Smooth muscle cell (in vitro differentiated cells): ENCODE results near the gene GCG. TPM values are rescaled to one million over a fixed set of nuclear protein-coding genes. Genes with fewer than 3 reads are reported as not detected.

ENCODE experiments used
- DNase-seq: peaks from one replicate; lab custom pipeline; 2025; ENCODE audit not compliant: unreplicated experiment; lab: John Stamatoyannopoulos, UW
- H2AFZ ChIP-seq: fragments of 200-600 bp; sonication (generic); 2 replicates; pipeline ENCODE4 v1.6.0; 2016; ENCODE audit warnings: antibody characterized with exemption, low read depth, mild to moderate bottlenecking
- H3F3A ChIP-seq: fragments of 200-600 bp; sonication (generic); 2 replicates; pipeline ENCODE4 v1.6.0; 2017; ENCODE audit warnings: antibody characterized with exemption, low read depth
- H3K27ac ChIP-seq: fragments of 200-600 bp; sonication (generic); 2 replicates; pipeline ENCODE4 v1.5.1; 2016; ENCODE audit warnings: low read depth, mild to moderate bottlenecking
- H3K27me3 ChIP-seq: fragments of 200-600 bp; sonication (generic); 2 replicates; pipeline ENCODE4 v1.6.1; 2016; ENCODE audit warnings: low read depth, mild to moderate bottlenecking
- H3K36me3 ChIP-seq: fragments of 200-600 bp; sonication (generic); 2 replicates; pipeline ENCODE4 v1.5.1; 2016; ENCODE audit warnings: low read depth
- H3K4me1 ChIP-seq: fragments of 200-600 bp; sonication (generic); 2 replicates; pipeline ENCODE4 v1.5.1; 2016; ENCODE audit warnings: low read depth
- H3K4me2 ChIP-seq: fragments of 200-600 bp; sonication (generic); 2 replicates; pipeline ENCODE4 v1.6.0; 2016; ENCODE audit warnings: mild to moderate bottlenecking
- H3K4me3 ChIP-seq: fragments of 200-600 bp; sonication (generic); 2 replicates; pipeline ENCODE4 v1.5.1; 2016; ENCODE audit warnings: mild to moderate bottlenecking
- H3K79me2 ChIP-seq: fragments of 200-600 bp; sonication (generic); 2 replicates; pipeline ENCODE4 v1.6.0; 2016; ENCODE audit warnings: low read depth, mild to moderate bottlenecking
- H3K9ac ChIP-seq: fragments of 200-600 bp; sonication (generic); 2 replicates; pipeline ENCODE4 v1.6.0; 2016; ENCODE audit warnings: low read depth
- H3K9me3 ChIP-seq: fragments of 200-600 bp; sonication (generic); replicated peaks from 2 replicates; pipeline ENCODE4 v1.5.1; 2016; ENCODE audit warnings: low read depth
- H4K20me1 ChIP-seq: fragments of 200-600 bp; sonication (generic); 2 replicates; pipeline ENCODE4 v1.6.0; 2016; ENCODE audit warnings: low read depth
- CTCF ChIP-seq: fragments of 200-600 bp; sonication (generic); IDR thresholded peaks from 2 replicates; pipeline ENCODE4 v1.5.1; 2017; ENCODE audit warnings: borderline replicate concordance, mild to moderate bottlenecking, antibody characterized with exemption; ENCODE audit not compliant: insufficient read depth, poor library complexity, severe bottlenecking
- WGBS: methylation state at CpG from one replicate; pipeline ENCODE4 v1.1.7; 2016; ENCODE audit warnings: low lambda C conversion rate; 5-methylcytosine and 5-hydroxymethylcytosine counted together
- polyA plus RNA-seq: library from polyadenylated mRNA; unstranded; fragments of >200 nt; fragmentation: Nextera tagmentation; extraction: Ambion mirVana; gene quantifications from 2 replicates; pipeline ENCODE4 v1.2.1, GENCODE V29; 2016
- total RNA-seq: library from RNA; depleted of rRNA; stranded (reverse); fragments of >200 nt; gene quantifications from 2 replicates; pipeline ENCODE4 v1.2.3, GENCODE V29; 2014

Gene GCG
- total and polyA plus RNA-seq, 2 experiments from 2014 or later: not detected

- Histone ChIP-seq H3F3A (no peaks in the 10 kb centered on the region), H3K4me3 (no peak overlapping the region), H3K9me3 (no peaks in the 10 kb centered on the region), H3K4me2 (no peak overlapping the region), H3K27ac (no peak overlapping the region), H3K36me3 (no peaks in the 10 kb centered on the region), H3K79me2 (no peaks in the 10 kb centered on the region), H3K4me1 (no peaks in the 10 kb centered on the region), H3K27me3 (no peaks in the 10 kb centered on the region), H2AFZ (no peak overlapping the region), H4K20me1 (no peaks in the 10 kb centered on the region), H3K9ac (no peak overlapping the region)
- DNase-seq: no peak
- TF ChIP-seq CTCF: no peak
- WGBS: 85% methylated on average over 1 of the region's 1 CpG
Observed at GRCh38 chr2:162100579-162100978, 51.5 kb downstream of the GCG start.

DNA sequence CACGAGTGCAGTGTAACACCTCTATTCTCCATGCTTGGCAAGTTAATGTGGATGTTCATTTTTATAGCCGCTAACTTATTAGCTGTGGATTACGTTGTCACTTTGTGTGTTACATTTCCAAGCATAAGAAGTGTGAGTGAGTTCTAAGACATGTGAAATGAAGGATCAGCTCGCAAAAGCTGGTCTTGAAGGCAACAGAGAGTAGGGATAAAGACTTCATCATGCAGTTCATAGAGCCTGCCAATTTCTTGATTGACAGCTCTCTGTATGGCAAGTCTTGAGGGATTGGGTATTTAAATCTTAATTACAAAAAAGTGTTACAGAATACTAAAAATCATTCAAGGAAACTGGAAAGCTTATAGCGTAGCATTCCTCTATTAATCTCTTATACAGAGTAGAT lies 52.2 kb downstream of the GCG start:
- H3K27me3 ChIP-seq: no peaks in the 10 kb centered on the region
- no peak for TF ChIP-seq CTCF
- WGBS: 90% methylated on average over 5 of the region's 5 CpGs
- no peaks in the 10 kb centered on the region for H3K36me3 ChIP-seq
- no peaks in the 10 kb centered on the region for H3K79me2 ChIP-seq
- no peak overlapping the region for H3K4me3 ChIP-seq
- H3K9me3 ChIP-seq: no peaks in the 10 kb centered on the region
- no peaks in the 10 kb centered on the region for H4K20me1 ChIP-seq
- no peaks in the 10 kb centered on the region for H3F3A ChIP-seq
- H3K27ac ChIP-seq: no peak overlapping the region
- H3K4me1 ChIP-seq: no peaks in the 10 kb centered on the region
- H2AFZ ChIP-seq: no peak overlapping the region
- no peak for DNase-seq
- H3K4me2 ChIP-seq: no peak overlapping the region
- H3K9ac ChIP-seq: no peak overlapping the region

Other genes with a start within 250 kb of the GCG start
- 29.5 and 32.0 TPM in 2 replicates for gene DPP4, start 78.0 kb downstream of the GCG start, total RNA-seq
- 17.6 and 24.8 TPM in 2 replicates for gene DPP4, start 78.0 kb downstream of the GCG start, polyA plus RNA-seq
- gene FAP, start 91.2 kb upstream of the GCG start, total RNA-seq: 47.0 and 94.5 TPM in 2 replicates
- gene FAP, start 91.2 kb upstream of the GCG start, polyA plus RNA-seq: 22.3 and 29.6 TPM in 2 replicates
- 0.72 and 2.3 TPM in 2 replicates for gene IFIH1, start 166.4 kb upstream of the GCG start, total RNA-seq
- 0.24 and 1.0 TPM in 2 replicates for gene IFIH1, start 166.4 kb upstream of the GCG start, polyA plus RNA-seq
- 10.1 and 13.7 TPM in 2 replicates for gene GCA, start 191.9 kb upstream of the GCG start, total RNA-seq
- gene GCA, start 191.9 kb upstream of the GCG start, polyA plus RNA-seq: 6.1 TPM in 2 replicates